Spleen (tissue), 11 donors: Measurements from ENCODE around the gene MARK2. TPM values are rescaled to one million over a fixed set of nuclear protein-coding genes. Genes with fewer than 3 reads are reported as not detected.

Experiments used
- DNase-seq: peaks from one replicate; pipeline ENCODE4 v3.0.0-alpha.2; 2020
- H3K27ac ChIP-seq, 8 donors: fragments of 200-600 bp; sonication (generic) in 7 of 8; 1 replicate in 4 of 8; 2 replicates in 4 of 8; pipeline versions ENCODE4 v1.5.0 to v1.8.0; 2016 to 2021; ENCODE audit warnings: inconsistent platforms in 4 of 8, mild to moderate bottlenecking in 4 of 8, moderate library complexity in 1 of 8
- H3K27me3 ChIP-seq, 7 donors: fragments of 200-600 bp; sonication (generic) in 6 of 7; replicated peaks in 1 of 7; 1 replicate in 4 of 7; 2 replicates in 3 of 7; pipeline versions ENCODE4 v1.5.0 to v1.8.0; 2016 to 2021; ENCODE audit warnings: inconsistent platforms in 3 of 7, mild to moderate bottlenecking in 1 of 7
- H3K36me3 ChIP-seq, 6 donors: fragments of 200-600 bp; sonication (generic) in 5 of 6; 1 replicate in 4 of 6; 2 replicates in 2 of 6; pipeline versions ENCODE4 v1.5.0 to v1.8.0; 2016 to 2021; ENCODE audit warnings: inconsistent platforms in 2 of 6
- H3K4me1 ChIP-seq, 6 donors: fragments of 200-600 bp; sonication (generic) in 5 of 6; 1 replicate in 3 of 6; 2 replicates in 3 of 6; pipeline versions ENCODE4 v1.5.0 to v1.8.0; 2016 to 2021; ENCODE audit warnings: inconsistent platforms in 3 of 6
- H3K4me3 ChIP-seq, 8 donors: fragments of 200-600 bp; sonication (generic) in 7 of 8; 1 replicate in 4 of 8; 2 replicates in 4 of 8; pipeline versions ENCODE4 v1.5.0 to v1.8.0; 2016 to 2021; ENCODE audit warnings: inconsistent platforms in 4 of 8, mild to moderate bottlenecking in 4 of 8, moderate library complexity in 2 of 8
- H3K9me3 ChIP-seq, 8 donors: fragments of 200-600 bp; sonication (generic) in 7 of 8; 1 replicate in 4 of 8; 2 replicates in 4 of 8; pipeline versions ENCODE4 v1.5.0 to v1.8.0; 2016 to 2021; ENCODE audit warnings: inconsistent platforms in 4 of 8
- CTCF ChIP-seq, 11 experiments: fragments of 200-600 bp in 7 of 11; fragments of 450-650 bp in 4 of 11; sonication (generic) in 4 of 11; IDR thresholded peaks in 8 of 11; conservative IDR thresholded peaks in 3 of 11; 1 replicate in 7 of 11; 2 replicates in 4 of 11; pipeline versions ENCODE4 v1.4.0 to v1.8.0; 2016 to 2021; ENCODE audit warnings: antibody characterized with exemption in 11 of 11, inconsistent platforms in 4 of 11, mild to moderate bottlenecking in 1 of 11
- POLR2A ChIP-seq, 3 donors: fragments of 450-650 bp; IDR thresholded peaks; one replicate each; pipeline ENCODE4 v1.5.1; 2017; ENCODE audit warnings: antibody characterized with exemption in 3 of 3, mild to moderate bottlenecking in 1 of 3
- POLR2AphosphoS5 ChIP-seq, 3 donors: sonication (generic); formaldehyde crosslinking; IDR thresholded peaks; one replicate each; pipeline ENCODE4 v1.5.1; 2017; ENCODE audit warnings: antibody characterized with exemption in 3 of 3
- WGBS, 5 donors: extraction: QIAGEN DNeasy Blood & Tissue Kit in 3 of 5; methylation state at CpG; one replicate each; pipeline versions ENCODE4 v1.1.5 to v1.1.7; 2013 to 2018; 5-methylcytosine and 5-hydroxymethylcytosine counted together
- intact Hi-C: fragments of 100-400 bp; cut with DNase I; formaldehyde crosslinking; loops from one replicate; pipeline ENCODE4 v1.15.0; 2023; ENCODE audit warnings: low total_unique reads
- polyA plus RNA-seq, 3 donors: library from polyadenylated mRNA; stranded (reverse); fragments of 200-250 nt; gene quantifications; one replicate each; pipeline ENCODE4 v1.2.1, GENCODE V29; 2013
- total RNA-seq, 7 donors: library from RNA; depleted of rRNA in 3 of 7; stranded (reverse); fragments of >200 nt in 3 of 7; fragmentation: NEBNext Ultra II Directional in 4 of 7; extraction: Animal tissue kit (Norgen Biotek cat#: 25700) in 4 of 7; gene quantifications; one replicate each; pipeline versions ENCODE4 v1.1.0 to v1.2.1, GENCODE V29; 2016 to 2021
- donor health status: healthy with polysubstance abuse.
- donor health status: DM: no; HTN: no; CAD: no; lungs with moderate emphysema.
- donor health status: DM: no; HTN: no; CAD: no.
- donor health status: Bipolar disorder and iron deficiency.
- donor health status: healthy.
- donor health status: DM: no; HTN: no; CAD: no.
- donor health status: DM: yes; HTN: yes; CAD: no.

MARK2 gene
- total and polyA plus RNA-seq, 10 donors = 6.9 to 67.3 (median 45.3) TPM

- H3K36me3 ChIP-seq = no peaks in the 10 kb centered on the region
- no peaks in the 10 kb centered on the region for H3K9me3 ChIP-seq
- 79 to 88% (median 82%) methylated on average over 5 of the region's 5 CpGs for WGBS, 5 donors
- intact Hi-C loops = no loop called here
- H3K27me3 ChIP-seq = no peaks in the 10 kb centered on the region
- no peak for DNase-seq
- TF ChIP-seq POLR2A (IDR thresholded peaks at IDR 0.05) (no peak), CTCF (IDR thresholded peaks at IDR 0.05 in 8 of 11, conservative IDR thresholded peaks at IDR 0.05 in 3 of 11) (no peak), POLR2AphosphoS5 (IDR thresholded peaks at IDR 0.05) (no peak)
- no peak overlapping the region for H3K27ac ChIP-seq
- H3K4me3 ChIP-seq = no peak overlapping the region
- H3K4me1 ChIP-seq = no peaks in the 10 kb centered on the region
Observed at GRCh38 chr11:63929616-63930015, 90.7 kb downstream of the MARK2 start.

- WGBS, 5 donors = 76 to 89% (median 82%) methylated on average over 6 of the region's 6 CpGs
Observed at GRCh38 chr11:63931045-63931444, 92.1 kb downstream of the MARK2 start.

GRCh38 chr11:63931876-63932275, 93.0 kb downstream of the MARK2 start:
- no peaks in the 10 kb centered on the region for H3K9me3 ChIP-seq
- no peaks in the 10 kb centered on the region for H3K4me1 ChIP-seq
- no peak overlapping the region for H3K4me3 ChIP-seq
- WGBS, 5 donors = 77 to 87% (median 83%) methylated on average over 12 of the region's 12 CpGs
- H3K36me3 ChIP-seq = no peaks in the 10 kb centered on the region
- H3K27me3 ChIP-seq = no peaks in the 10 kb centered on the region
- H3K27ac ChIP-seq = no peak overlapping the region
- no peak for DNase-seq
- intact Hi-C loops = no loop called here
- TF ChIP-seq POLR2AphosphoS5 (IDR thresholded peaks at IDR 0.05) (no peak), CTCF (IDR thresholded peaks at IDR 0.05 in 8 of 11, conservative IDR thresholded peaks at IDR 0.05 in 3 of 11) (no peak), POLR2A (IDR thresholded peaks at IDR 0.05) (no peak)

More at GRCh38 chr11:63931045-63931444, 92.1 kb downstream of the MARK2 start:
- Histone ChIP-seq H3K4me1 (no peaks in the 10 kb centered on the region), H3K9me3 (no peaks in the 10 kb centered on the region), H3K27ac (no peak overlapping the region), H3K27me3 (no peaks in the 10 kb centered on the region), H3K36me3 (no peaks in the 10 kb centered on the region), H3K4me3 (no peak overlapping the region)
- no peak for DNase-seq
- TF ChIP-seq POLR2A (IDR thresholded peaks at IDR 0.05) (no peak), CTCF (IDR thresholded peaks at IDR 0.05 in 8 of 11, conservative IDR thresholded peaks at IDR 0.05 in 3 of 11) (no peak), POLR2AphosphoS5 (IDR thresholded peaks at IDR 0.05) (no peak)
- intact Hi-C loops = no loop called here

- DNase-seq = no peak
- intact Hi-C loops = no loop called here
- TF ChIP-seq POLR2AphosphoS5 (IDR thresholded peaks at IDR 0.05) (no peak), CTCF (IDR thresholded peaks at IDR 0.05 in 8 of 11, conservative IDR thresholded peaks at IDR 0.05 in 3 of 11) (no peak), POLR2A (IDR thresholded peaks at IDR 0.05) (no peak)
- WGBS, 5 donors = 64 to 92% (median 83%) methylated on average over 1 of the region's 1 CpG
- no peaks in the 10 kb centered on the region for H3K9me3 ChIP-seq
- no peaks in the 10 kb centered on the region for H3K36me3 ChIP-seq
- H3K27me3 ChIP-seq = no peaks in the 10 kb centered on the region
- H3K4me3 ChIP-seq = no peak overlapping the region
- peaks cover 0 to 10% (median 7%) of the 10 kb centered on the region in 6 donors for H3K4me1 ChIP-seq
- H3K27ac ChIP-seq = no peak overlapping the region
Observed at GRCh38 chr11:63933459-63933858, 94.5 kb downstream of the MARK2 start.
